HG02759 (cell line): ENCODE measurements around the gene EEPD1.
"Not testable (repeated sequence)": the region's sequence is repeated elsewhere in the genome, so short reads cannot be mapped to it uniquely, and the experiment has no call there.

Source experiments
- ATAC-seq: cut with Tn5 transposase; IDR thresholded peaks from one replicate; pipeline ENCODE4 v1.9.1; 2021; ENCODE audit warnings: mild to moderate bottlenecking, moderate library complexity; ENCODE audit not compliant: unreplicated experiment

EEPD1 gene

GRCh38 chr7:36249091-36249490, 96.0 kb downstream of the EEPD1 start:
- no peak for ATAC-seq

DNA sequence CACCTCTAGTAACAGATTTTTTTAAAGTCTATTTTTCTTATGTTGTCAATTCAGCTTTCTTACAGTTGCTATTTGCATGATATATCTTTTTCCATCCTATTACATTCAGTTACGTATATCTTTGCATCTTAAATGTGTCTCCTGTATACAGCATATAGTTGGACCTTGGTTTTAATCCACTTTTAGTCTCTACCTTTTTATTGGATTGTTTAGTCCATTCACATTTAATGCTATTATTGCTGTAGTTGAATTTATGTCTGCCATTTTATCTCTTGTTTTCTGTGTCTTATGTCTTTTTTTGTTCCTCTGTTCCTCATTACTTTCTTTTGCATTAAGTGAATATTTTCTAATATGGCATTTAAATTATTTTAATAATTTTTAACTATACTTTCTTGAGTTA, 100.6 kb downstream of the EEPD1 start:
- ATAC-seq: no peak

DNA sequence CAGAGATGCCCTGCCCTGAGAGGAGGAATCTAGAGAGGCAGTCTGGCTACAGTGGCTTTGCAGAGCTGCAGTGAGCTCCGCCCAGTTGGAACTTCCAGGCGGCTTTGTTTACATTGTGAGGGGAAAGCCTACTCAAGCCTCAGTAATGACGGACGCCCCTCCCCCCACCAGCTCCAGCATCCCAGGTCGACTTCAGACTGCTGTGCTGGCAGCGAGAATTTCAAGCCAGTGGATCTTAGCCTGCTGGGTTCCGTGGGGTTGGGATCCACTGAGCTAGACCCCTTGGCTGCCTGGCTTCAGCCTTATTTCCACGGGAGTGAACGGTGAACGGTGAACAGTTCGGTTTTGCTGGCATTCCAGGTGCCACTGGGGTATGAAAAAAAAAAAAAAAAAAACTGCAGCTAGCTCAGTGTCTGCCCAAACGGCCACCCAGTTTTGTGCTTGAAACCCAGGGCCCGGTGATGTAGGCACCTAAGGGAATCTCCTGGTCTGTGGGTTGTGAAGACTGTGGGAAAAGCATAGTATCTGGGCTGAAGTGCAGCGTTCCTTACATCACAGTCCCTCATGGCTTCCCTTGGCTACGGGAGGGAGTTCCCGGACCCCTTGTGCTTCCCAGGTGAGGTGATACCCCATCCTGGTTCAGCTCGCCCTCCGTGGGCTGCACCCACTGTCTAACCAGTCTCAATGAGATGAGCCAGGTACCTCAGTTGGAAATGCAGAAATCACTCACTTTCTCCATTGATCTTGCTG, 105.6 kb downstream of the EEPD1 start:
- not testable (repeated sequence) for ATAC-seq

DNA sequence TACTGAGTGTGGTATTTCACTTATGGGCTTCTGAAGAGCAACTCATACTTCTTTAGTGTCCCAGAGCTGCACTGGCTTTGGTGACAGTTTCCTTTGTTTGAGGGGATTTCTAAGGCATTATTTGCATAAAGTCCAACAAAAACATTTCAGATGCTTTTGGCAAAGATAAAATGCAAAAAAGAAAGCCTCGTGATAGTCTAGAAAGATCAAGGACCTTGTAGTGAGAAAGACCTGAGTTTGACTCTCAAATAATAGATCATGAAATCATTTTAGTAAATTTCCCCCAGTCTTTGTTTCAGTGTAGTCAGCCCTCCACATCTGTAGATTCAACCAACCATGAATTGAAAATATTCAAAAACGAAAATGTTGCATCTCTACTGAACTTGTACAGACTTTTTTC, 107.4 kb downstream of the EEPD1 start:
- peak; percentile 56 for ATAC-seq

DNA sequence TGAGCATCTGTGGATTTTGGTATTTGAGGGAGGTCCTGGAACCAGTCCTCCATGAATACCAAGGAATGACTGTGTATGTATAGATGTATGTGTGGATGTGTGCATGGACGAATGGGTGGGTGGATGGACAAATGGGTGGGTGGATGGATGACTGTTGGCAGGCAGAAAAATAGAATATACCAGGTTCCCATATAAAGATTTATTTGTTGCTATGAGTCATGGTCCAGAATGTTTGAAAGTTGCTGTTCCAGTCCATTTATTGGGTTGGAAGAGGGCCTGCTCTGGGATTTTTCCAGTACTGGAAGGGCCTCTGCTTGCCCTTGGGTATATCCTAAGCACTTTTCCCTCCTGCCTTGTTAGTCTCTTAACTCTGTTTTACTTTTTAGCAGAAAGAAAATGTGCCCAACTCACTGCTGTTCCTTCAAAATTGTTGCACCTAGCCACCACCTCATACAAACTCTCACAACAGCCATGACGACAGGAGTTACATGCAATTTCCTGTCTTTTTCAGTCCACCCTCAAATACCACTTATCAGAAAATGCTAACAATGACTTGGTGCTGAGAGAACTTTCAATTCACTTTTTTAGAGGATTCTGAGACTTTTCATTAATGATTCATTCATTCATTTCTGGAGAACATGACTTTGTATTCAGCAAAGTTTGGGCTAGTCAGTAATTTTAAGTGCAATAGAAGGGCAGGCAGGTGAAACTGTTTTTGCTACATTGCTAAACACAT, 108.1 kb downstream of the EEPD1 start:
- ATAC-seq: peak; percentile 45

DNA sequence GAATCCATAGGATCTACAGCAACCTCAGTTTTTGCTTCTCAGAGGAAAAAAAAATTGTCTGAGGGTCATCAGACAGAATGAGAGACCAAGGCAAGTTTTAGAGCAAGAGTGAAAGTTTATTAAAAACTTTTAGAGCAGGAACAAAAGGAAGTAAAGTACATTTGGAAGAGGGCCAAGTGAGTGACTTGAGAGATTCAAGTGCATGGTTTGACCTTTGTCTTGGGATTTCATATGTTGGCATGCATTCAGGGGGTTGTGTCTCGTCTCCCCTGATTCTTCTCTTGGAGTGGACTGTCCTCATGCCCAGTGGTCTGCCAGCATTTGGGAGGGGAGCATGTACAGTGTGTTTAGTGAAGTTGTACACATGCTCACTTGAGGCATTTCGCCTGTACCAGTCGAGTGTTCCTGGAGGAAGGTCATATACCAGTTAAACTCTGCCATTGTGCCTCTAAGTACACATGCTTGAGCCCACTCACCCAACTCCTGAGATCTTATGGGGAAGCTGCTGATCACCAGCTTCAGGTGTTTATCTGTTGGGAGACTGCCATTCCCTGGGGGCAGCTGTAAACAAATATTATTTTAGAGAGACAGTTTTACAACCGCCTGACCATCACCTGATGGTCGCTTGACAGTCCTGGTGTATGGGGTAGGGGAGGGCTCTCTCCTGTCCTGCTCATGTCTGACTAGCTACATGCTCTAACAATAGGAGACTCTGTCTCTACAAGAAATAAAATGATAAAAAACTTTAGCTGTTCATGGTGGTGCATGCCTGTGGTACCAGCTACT, 109.4 kb downstream of the EEPD1 start:
- no peak for ATAC-seq

DNA sequence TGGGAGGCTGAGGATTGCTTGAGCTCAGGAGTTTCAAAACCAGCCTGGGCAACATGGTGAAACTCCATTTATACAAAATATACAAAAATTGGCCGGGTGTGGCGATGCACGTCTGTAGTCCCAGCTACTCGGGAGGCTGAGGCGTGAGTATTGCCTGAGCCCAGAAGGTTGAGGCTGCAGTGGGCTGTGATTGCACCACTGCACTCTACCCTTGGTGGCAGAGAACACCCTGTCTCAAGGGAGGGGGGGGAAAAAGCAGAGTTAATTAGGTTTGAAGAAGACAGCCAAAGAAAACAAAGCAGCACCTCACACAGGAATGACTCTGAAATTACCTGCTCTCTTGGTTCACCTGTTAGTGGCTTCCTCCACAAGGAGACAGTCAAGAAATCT, 110.0 kb downstream of the EEPD1 start:
- no peak for ATAC-seq

- ATAC-seq: peak; percentile 50
These were observed 111.2 kb downstream of the EEPD1 start for GRCh38 chr7:36264123-36264801.

GRCh38 chr7:36264913-36265516, 112.0 kb downstream of the EEPD1 start:
- ATAC-seq: no peak

DNA sequence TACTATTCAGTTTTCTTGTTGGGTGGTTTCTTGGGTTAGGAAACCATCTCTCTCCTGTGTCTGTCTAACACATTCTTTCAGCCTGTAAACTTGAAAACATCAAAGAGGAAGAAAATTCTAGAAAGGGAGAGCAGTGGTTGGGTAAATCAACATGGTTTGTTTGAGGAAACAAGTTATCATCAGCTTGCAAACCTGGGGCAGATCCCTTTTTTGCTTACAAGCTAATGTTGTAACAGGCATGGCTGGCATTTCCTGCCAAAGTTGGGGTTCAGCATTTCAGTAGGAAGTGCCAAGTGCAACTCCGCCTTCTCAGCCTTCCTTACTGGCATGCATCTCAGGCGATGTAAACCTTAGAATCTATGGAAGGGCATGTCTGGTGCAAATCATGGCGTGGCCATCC, 112.6 kb downstream of the EEPD1 start:
- ATAC-seq: no peak

DNA sequence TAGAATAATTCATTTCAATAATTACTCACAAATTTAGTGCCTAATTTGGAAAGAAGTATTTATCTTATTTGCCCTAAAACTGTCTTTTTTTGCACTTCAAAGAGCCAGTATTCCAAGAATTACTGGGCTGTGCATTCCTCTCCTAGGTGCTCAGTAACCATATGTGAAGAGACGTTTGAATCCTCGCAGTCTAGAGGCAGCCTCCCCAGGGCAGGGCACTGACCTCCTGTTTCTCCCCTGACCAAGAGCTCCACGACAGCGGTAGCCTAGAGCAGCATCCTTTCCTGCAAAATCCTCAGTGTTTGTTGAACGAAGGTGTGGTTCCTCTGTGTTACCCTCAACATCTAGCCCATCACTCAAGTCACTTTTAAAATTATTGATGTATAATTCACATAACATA, 113.1 kb downstream of the EEPD1 start:
- ATAC-seq: no peak

- ATAC-seq: no peak
These were observed 113.6 kb downstream of the EEPD1 start for GRCh38 chr7:36266683-36267082.

GRCh38 chr7:36272211-36272566, 119.1 kb downstream of the EEPD1 start:
- ATAC-seq: peak; percentile 71

GRCh38 chr7:36272567-36273269, 119.7 kb downstream of the EEPD1 start:
- ATAC-seq: peak; percentile 13

DNA sequence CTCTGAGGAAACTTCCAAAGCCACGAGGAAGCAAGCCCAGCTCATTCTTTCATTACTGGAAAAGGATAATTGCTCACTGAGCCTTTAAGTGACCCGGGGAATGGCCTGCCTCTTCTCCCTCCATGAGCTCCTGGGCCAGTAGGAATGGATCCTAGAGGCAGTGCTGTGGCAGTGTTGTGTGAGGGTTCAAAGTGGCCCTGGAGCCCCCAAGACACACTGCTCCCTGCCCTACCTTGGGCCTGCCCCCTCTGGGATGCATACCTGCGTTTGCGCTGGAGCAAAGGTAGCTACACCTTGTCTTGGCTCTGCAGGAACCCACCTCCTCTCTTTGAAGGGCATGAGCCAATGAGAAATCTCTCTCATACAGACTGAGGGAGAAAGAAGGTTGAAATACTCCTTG, 120.8 kb downstream of the EEPD1 start:
- no peak for ATAC-seq

DNA sequence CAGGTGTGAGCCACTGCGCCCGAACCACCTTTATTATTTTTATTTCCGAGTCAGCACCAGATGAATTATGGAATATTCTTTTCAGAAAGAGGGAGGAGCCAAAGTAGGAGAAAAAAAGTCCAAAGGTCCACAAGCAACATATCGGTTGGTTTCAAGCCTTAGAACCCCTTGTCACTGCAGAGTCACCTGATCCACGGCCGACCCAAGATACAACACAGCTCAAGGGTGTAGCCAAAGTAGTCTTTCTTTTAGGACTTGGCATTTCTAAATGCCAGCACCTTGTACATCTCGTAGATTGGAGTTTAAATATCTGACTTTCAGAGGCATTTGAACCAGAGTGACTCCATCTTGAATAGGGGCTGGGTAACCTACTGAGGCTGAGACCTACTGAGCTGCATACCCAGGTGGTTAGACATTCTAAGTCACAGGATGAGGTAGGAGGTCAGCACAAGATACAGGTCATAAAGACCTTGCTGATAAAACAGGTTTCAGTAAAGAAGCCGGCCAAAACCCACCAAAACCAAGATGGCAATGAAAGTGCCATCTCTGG, 122.8 kb downstream of the EEPD1 start:
- no peak for ATAC-seq

DNA sequence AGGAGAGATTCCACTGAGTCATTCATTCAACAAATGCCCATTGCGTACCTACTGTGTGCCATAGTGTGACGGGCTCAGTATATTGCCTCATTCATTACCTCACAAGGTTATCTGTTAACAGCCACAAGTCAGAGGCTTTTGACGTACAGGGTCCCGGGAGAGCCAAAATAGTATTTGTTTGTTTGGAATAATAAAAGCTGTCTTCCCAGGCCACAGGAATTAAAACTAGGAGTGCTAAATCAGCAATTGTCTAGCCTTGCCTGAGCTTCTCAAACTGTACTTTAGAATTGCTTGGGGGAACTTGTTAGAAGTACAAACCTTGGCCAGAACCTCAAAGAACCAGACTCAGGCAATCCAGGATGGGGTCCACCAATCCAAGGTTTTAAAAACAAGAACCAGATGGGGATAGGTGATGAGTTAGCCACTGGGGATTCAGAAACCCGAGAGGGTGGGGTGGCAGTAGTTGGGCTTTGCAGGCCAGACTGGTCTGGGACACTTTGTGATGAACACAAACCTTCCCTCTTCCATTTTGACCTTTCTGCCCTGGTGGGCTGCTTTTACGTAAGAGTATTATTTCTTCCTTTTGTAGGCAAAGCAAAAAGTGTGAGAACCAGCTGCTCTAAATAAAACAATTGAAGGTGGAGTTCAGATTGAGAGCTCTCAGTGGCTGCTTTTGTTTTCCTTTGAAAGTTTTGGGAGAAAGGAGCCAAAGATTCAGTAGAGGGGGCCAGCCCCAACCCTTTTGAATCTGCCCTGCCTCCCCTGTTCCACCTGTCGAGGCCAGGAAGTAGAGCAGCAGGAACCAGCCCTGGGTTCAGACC, 123.6 kb downstream of the EEPD1 start:
- ATAC-seq: no peak

- no peak for ATAC-seq
These were observed 124.1 kb downstream of the EEPD1 start for GRCh38 chr7:36277249-36277542.

- ATAC-seq: no peak
These were observed 125.1 kb downstream of the EEPD1 start for GRCh38 chr7:36278069-36278619.
